Panc1 (cell line): ENCODE measurements around the gene HIPK3.

Experiments used
- POLR2AphosphoS5 ChIP-seq: IDR thresholded peaks from 2 replicates; pipeline ENCODE4 v1.6.1; 2012; ENCODE audit warnings: mild to moderate bottlenecking, low read depth, low read length, moderate library complexity
- REST ChIP-seq, 2 experiments: IDR thresholded peaks; 2 replicates each; pipeline ENCODE4 v1.6.1; 2011 to 2012; ENCODE audit warnings: low read depth in 2 of 2, control low read depth in 1 of 2, low read length in 1 of 2, mild to moderate bottlenecking in 1 of 2, moderate library complexity in 1 of 2; ENCODE audit not compliant: insufficient read depth in 1 of 2
- TF ChIP-seq, protein P1 (sequence below): fragments of 450-650 bp; IDR thresholded peaks from 2 replicates; pipeline ENCODE4 v1.5.1; 2017; ENCODE audit warnings: mild to moderate bottlenecking

- TF ChIP-seq, protein P1, sequence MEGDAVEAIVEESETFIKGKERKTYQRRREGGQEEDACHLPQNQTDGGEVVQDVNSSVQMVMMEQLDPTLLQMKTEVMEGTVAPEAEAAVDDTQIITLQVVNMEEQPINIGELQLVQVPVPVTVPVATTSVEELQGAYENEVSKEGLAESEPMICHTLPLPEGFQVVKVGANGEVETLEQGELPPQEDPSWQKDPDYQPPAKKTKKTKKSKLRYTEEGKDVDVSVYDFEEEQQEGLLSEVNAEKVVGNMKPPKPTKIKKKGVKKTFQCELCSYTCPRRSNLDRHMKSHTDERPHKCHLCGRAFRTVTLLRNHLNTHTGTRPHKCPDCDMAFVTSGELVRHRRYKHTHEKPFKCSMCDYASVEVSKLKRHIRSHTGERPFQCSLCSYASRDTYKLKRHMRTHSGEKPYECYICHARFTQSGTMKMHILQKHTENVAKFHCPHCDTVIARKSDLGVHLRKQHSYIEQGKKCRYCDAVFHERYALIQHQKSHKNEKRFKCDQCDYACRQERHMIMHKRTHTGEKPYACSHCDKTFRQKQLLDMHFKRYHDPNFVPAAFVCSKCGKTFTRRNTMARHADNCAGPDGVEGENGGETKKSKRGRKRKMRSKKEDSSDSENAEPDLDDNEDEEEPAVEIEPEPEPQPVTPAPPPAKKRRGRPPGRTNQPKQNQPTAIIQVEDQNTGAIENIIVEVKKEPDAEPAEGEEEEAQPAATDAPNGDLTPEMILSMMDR = no peak
- TF ChIP-seq POLR2AphosphoS5 = no peak
- TF ChIP-seq REST (IDR thresholded peaks at IDR 0.05; ENCODE audit: insufficient read depth in 1 of 2, low read depth in 2 of 2, low read length in 1 of 2) = no peak
These were observed 137.4 kb downstream of the HIPK3 start for GRCh38 chr11:33394431-33395109.
